DMS153 treated with DMSO at 0.1 percent for 48 hours (cell line): ENCODE measurements around the gene SLC39A8.
"Not testable (repeated sequence)": the region's sequence is repeated elsewhere in the genome, so short reads cannot be mapped to it uniquely, and the experiment has no call there.

Source experiments
- DNase-seq: peaks from one replicate; lab custom pipeline; 2025; ENCODE audit not compliant: unreplicated experiment; lab: John Stamatoyannopoulos, UW

SLC39A8 gene

DNA sequence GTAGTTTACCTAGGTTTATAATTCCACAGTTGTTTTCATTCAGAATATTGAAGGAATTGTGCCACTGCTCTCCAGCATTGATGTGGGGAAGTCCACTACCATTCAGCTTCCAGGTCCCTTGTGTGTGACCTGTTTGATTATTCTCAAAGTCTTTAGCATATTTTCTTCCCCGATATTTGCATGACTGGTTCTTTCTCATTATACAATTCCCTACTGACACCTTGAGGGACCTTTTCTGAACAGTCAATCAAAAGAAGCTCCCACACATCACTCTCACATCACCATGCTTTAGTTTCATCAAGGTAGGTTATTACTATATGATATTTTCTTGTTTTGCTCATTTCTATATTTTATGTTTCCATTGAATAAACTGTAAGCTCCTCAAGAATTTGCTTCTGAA lies 44.1 kb downstream of the SLC39A8 start:
- no peak for DNase-seq

DNA sequence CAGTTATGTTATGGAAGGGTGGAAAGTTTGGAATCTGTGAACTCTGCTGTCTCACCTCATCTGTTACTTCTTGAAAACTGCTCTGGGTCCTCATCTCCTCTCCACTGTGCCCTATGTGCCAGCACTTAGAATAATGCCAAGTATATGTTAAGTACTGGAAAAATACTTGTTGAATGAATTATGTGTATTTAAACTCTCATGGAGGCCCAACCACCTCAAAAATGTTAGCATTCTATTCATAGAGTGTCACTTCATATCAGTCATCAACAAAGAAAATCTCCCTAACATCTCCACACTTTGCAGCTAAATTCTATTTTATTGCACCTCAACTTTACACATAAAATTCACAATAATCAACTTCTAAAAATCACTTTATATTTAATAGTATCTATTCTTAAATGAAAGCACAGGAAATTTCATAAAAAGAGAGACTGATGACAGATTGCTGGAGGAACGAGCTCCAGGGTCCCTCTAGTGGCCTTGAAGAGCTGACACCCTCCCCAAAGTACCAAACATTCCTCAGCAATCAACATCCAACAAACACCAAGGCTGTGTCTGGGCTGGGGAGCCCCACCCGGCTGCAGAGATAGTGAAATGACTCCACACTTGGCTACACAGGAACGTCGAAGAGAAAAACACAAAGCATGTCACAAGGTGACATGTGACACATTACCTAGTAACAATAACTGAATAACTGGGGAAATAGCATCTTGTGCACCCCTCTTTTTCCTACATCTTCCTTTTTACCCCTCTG lies 45.8 kb downstream of the SLC39A8 start:
- no peak for DNase-seq

- DNase-seq = no peak
Observed at GRCh38 chr4:102298716-102299115, 46.6 kb downstream of the SLC39A8 start.

- no peak for DNase-seq
Observed at GRCh38 chr4:102295153-102295862, 50.0 kb downstream of the SLC39A8 start.

GRCh38 chr4:102288497-102288896 lies 56.8 kb downstream of the SLC39A8 start:
- no peak for DNase-seq

DNA sequence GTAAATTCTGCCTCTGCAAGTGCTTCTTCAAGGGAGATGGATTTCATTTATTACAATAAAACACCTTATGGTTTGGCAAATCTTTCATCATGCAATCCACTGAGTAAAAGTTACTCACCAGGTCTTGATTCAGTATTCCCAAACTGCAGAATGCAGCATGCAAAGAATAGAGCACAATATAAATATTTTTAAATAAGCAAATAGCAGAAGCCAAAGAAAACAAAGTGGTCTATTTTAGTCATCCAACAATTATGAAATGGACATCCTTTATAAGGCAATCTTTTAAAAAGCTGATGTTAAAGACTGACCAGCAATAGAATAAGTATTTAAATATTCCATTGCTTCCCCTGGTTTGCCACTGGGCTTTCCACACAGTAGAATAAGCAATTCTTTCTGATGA lies 59.5 kb downstream of the SLC39A8 start:
- DNase-seq = no peak

- no peak for DNase-seq
Observed at GRCh38 chr4:102281171-102281839, 64.0 kb downstream of the SLC39A8 start.

- DNase-seq = not testable (repeated sequence)
Observed at GRCh38 chr4:102273317-102273716, 72.0 kb downstream of the SLC39A8 start.

DNA sequence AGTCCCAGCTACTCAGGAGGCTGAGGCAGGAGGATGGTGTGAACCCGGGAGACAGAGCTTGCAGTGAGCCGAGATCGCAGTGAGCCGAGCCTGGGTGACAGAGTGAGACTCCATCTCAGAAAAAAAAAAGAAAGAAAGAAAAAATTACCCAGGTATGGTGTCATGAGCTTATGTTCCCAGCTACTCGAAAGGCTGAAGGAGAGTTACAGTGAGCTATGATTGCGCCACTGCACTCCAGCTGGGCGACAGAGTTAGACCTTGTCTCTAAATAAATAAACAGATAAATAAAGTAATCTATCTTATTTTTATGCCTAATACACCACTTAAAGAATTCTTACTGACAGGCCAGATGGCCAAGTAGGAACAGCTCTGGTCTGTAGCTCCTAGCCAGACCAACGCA lies 73.0 kb downstream of the SLC39A8 start:
- DNase-seq = no peak

GRCh38 chr4:102268355-102268754 lies 76.9 kb downstream of the SLC39A8 start:
- no peak for DNase-seq

GRCh38 chr4:102263024-102263787 lies 82.1 kb downstream of the SLC39A8 start:
- DNase-seq = peak; percentile 75

GRCh38 chr4:102259702-102260101 lies 85.6 kb downstream of the SLC39A8 start:
- no peak for DNase-seq

DNA sequence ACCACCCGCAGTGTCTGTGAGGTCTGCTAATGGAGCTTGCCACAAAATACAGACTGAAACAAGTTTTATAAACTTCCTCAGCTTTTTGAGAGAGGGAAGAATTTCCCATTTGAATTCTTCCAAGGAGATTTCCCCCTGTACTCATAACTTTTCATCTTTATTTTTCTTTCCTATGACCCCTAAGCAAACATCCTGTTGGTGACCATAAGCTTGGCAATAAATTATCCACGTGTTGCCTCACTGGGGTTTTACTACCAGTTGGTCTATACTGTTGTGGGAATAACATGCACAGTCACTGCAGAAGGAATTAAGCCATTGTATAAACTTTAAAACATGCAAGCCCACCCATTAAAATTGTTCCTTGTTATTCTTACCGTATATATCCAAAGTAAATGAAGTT lies 86.2 kb downstream of the SLC39A8 start:
- no peak for DNase-seq

DNA sequence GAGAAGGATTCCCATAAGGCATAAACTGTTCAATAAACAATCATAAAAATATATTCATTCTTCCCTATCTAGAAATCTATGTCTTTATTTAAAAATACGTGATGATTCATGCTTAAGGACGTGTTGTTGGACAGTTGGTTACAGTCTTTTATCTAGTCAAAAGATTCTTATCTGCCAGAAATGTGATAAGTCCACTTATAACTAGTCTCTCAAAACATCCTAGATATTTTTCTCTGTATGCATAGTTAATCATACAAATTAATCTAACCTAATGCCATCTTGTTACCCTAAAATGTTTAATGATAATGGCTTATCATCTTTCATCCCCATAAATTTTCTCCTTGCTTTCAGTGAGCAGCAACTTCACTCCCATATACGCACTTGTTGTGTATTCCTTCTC lies 89.0 kb downstream of the SLC39A8 start:
- no peak for DNase-seq

DNA sequence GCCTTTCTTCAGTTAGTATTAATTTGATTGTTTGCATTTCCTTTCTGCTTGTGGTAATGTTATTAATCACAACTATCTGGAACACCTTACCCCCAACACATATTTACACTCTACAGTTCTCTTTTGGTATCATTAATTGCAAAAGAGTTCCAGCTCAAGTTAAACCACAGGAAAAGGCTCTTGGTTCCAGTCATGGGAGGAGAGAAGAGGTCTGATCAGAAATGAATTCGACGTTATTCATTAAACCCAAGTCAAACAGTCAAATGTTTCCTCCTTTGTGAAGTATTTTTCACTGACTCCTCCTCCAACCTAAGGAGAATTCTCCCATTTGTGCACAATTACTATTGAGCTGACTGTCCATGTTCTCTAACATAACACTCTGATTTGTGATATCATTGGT lies 91.4 kb downstream of the SLC39A8 start:
- DNase-seq = no peak

DNA sequence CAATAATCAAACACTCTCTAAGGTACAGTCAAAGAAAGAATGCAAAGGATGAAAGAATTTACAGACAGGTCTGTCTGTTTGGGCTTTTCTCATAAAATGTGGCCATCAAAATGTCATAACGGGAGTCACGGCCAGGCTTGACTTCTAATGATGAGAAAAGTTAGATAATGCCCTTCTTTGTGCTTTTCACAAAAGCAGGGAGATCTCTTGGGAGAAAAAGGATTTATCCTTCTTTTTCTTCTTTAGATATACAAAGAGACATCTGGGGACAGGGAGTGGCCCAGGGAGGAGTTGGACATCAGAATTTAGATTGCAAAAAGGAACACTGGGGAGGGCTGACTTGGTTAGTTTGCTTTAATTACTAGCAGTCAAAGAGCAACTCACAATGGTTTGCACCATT lies 93.1 kb downstream of the SLC39A8 start:
- no peak for DNase-seq

- DNase-seq = no peak
Observed at GRCh38 chr4:102250341-102250740, 94.9 kb downstream of the SLC39A8 start.

- no peak for DNase-seq
Observed at GRCh38 chr4:102247041-102247440, 98.2 kb downstream of the SLC39A8 start.

- no peak for DNase-seq
Observed at GRCh38 chr4:102246416-102246815, 98.9 kb downstream of the SLC39A8 start.

DNA sequence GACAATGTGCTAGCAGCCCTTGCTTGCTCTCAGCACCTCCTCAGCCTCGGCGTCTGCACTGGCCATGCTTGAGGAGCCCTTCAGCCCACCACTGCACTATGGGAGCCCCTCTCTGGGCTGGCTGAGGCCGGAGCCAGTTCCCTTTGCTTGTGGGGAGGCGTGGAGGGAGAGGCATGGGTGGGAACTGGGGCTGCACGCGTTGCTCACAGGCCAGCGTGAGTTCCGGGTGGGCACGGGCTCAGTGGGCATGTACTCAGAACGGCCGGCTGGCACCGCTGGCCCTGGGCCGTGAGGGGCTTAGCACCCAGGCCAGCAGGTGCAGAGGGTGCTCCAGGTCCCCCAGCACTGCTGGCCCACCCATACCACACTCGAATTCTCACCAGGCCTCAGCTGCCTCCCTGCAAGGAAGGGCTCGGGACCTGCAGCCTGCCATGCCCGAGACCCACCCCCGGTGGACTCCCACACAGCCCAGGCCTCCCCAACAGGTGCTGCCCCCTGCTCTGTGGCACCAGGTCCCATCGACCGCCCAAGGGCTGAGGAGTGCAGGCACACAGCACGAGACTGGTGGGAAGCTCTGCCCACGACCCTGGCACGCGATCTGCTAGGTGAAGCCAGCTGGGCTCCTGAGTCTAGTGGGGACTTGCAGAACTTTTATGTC lies 100.3 kb downstream of the SLC39A8 start:
- DNase-seq = no peak

DNA sequence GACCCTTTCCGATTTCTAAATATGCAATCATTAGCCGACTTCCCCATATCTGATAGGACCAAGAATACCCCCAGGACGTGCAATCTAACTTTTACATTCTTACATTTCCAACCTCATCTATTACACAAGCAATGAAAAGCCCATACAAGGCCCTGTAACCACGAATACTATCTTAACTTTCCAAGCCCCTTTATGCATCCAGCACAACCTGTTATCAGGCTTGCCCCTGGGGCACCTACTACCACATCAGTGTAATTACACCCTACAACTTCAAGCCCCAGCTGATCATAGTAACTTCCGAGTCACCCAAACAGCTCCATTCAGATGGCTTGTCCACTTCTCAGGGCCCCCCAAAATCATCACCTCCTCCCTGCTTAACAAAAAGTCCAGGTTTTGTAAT lies 102.0 kb downstream of the SLC39A8 start:
- not testable (repeated sequence) for DNase-seq
